Chondrocyte (in vitro differentiated cells): Measurements from ENCODE around the gene ORC2. TPM values are rescaled to one million over a fixed set of nuclear protein-coding genes. Genes with fewer than 3 reads are reported as not detected.

Experiments
- DNase-seq: peaks from one replicate; pipeline ENCODE4 v3.0.0; 2021; ENCODE audit warnings: mixed read lengths, low spot score
- H3K27ac Mint-ChIP-seq: one replicate; pipeline ENCODE4 v1.8.0; 2021; ENCODE audit warnings: mild to moderate bottlenecking, moderate library complexity, mixed read lengths; ENCODE audit not compliant: unreplicated experiment
- H3K27me3 Mint-ChIP-seq: 2 replicates; pipeline ENCODE4 v1.8.0; 2021; ENCODE audit warnings: low read depth, mixed read lengths
- H3K36me3 Mint-ChIP-seq: 2 replicates; pipeline ENCODE4 v1.8.0; 2021; ENCODE audit warnings: low read depth, mixed read lengths
- H3K4me1 Mint-ChIP-seq: 2 replicates; pipeline ENCODE4 v1.8.0; 2021; ENCODE audit warnings: low read depth, mild to moderate bottlenecking, mixed read lengths
- H3K4me3 Mint-ChIP-seq: one replicate; pipeline ENCODE4 v1.8.0; 2021; ENCODE audit warnings: mild to moderate bottlenecking, moderate library complexity, mixed read lengths; ENCODE audit not compliant: unreplicated experiment
- H3K9me3 Mint-ChIP-seq: 2 replicates; pipeline ENCODE4 v1.8.0; 2021; ENCODE audit warnings: low read depth, mixed read lengths
- CTCF ChIP-seq: fragments of 200-600 bp; sonication (generic); IDR thresholded peaks from 2 replicates; pipeline ENCODE4 v1.5.0; 2021; ENCODE audit warnings: antibody characterized with exemption, mild to moderate bottlenecking, moderate library complexity
- total RNA-seq: library from RNA; stranded (reverse); gene quantifications from 3 replicates; pipeline ENCODE4 v1.2.1, GENCODE V29; 2021

The ORC2 gene
- total RNA-seq, 1 donor from 2014 or later = 19.2 TPM

- H3K4me1 Mint-ChIP-seq = peaks cover 7% of the 10 kb centered on the region
- no peak for TF ChIP-seq CTCF
- no peak for DNase-seq
- H3K27ac Mint-ChIP-seq = no peak overlapping the region
- no peaks in the 10 kb centered on the region for H3K9me3 Mint-ChIP-seq
- no peaks in the 10 kb centered on the region for H3K27me3 Mint-ChIP-seq
- H3K4me3 Mint-ChIP-seq = no peak overlapping the region
- peaks cover 15% of the 10 kb centered on the region for H3K36me3 Mint-ChIP-seq
Observed at GRCh38 chr2:200871151-200871550, 92.3 kb downstream of the ORC2 start.

GRCh38 chr2:200869014-200869413 is 94.4 kb downstream of the ORC2 start:
- Mint-ChIP-seq H3K9me3 (no peaks in the 10 kb centered on the region), H3K4me1 (peaks cover 14% of the 10 kb centered on the region), H3K27me3 (no peaks in the 10 kb centered on the region), H3K4me3 (no peak overlapping the region), H3K27ac (no peak overlapping the region), H3K36me3 (peaks cover 7% of the 10 kb centered on the region)
- TF ChIP-seq CTCF = no peak
- DNase-seq = no peak

GRCh38 chr2:200864176-200865034 is 99.1 kb downstream of the ORC2 start, which contains the start of gene CLK1:
Gene CLK1 (minus strand): TSS chr2:200864658. CDS start chr2:200861862, 2,796 bp downstream.
- H3K4me3 Mint-ChIP-seq = peak within 1 kb of the TSS; percentile 99
- peaks cover 46% of the 10 kb centered on the region for H3K4me1 Mint-ChIP-seq
- peak; percentile 19 for TF ChIP-seq CTCF
- H3K9me3 Mint-ChIP-seq = no peaks in the 10 kb centered on the region
- DNase-seq = peak; percentile 96
- H3K36me3 Mint-ChIP-seq = peaks cover 16% of the 10 kb centered on the region
- peak within 1 kb of the TSS; percentile 100 for H3K27ac Mint-ChIP-seq
- no peaks in the 10 kb centered on the region for H3K27me3 Mint-ChIP-seq

- Mint-ChIP-seq H3K9me3 (no peaks in the 10 kb centered on the region), H3K4me3 (peak overlapping the region; percentile 99), H3K27ac (peak overlapping the region; percentile 100), H3K4me1 (peaks cover 51% of the 10 kb centered on the region), H3K36me3 (peaks cover 20% of the 10 kb centered on the region), H3K27me3 (no peaks in the 10 kb centered on the region)
- TF ChIP-seq CTCF = no peak
- no peak for DNase-seq
Observed at GRCh38 chr2:200863782-200864175, 99.7 kb downstream of the ORC2 start.

GRCh38 chr2:200862532-200863000 is 100.9 kb downstream of the ORC2 start:
- no peak for DNase-seq
- Mint-ChIP-seq H3K27ac (peak overlapping the region; percentile 100), H3K4me3 (peak overlapping the region; percentile 99), H3K9me3 (no peaks in the 10 kb centered on the region), H3K4me1 (peaks cover 54% of the 10 kb centered on the region), H3K36me3 (peaks cover 30% of the 10 kb centered on the region), H3K27me3 (no peaks in the 10 kb centered on the region)
- TF ChIP-seq CTCF = no peak
